Hematopoietic multipotent progenitor cell (in vitro differentiated cells): ENCODE measurements around the gene UNC80. TPM values are rescaled to one million over a fixed set of nuclear protein-coding genes. Genes with fewer than 3 reads are reported as not detected.

ENCODE experiments used
- DNase-seq, 3 donors: peaks; one replicate each; pipeline ENCODE4 v3.0.0-alpha.2; 2011 to 2015; ENCODE audit warnings: low read depth in 2 of 3, low spot score in 2 of 3
- total RNA-seq: library from RNA; depleted of rRNA; stranded (reverse); fragments of >200 nt; gene quantifications from one replicate; pipeline ENCODE4 v1.2.3, GENCODE V29; 2012

UNC80 gene
- total RNA-seq, 1 donor = under 0.01 TPM

DNA sequence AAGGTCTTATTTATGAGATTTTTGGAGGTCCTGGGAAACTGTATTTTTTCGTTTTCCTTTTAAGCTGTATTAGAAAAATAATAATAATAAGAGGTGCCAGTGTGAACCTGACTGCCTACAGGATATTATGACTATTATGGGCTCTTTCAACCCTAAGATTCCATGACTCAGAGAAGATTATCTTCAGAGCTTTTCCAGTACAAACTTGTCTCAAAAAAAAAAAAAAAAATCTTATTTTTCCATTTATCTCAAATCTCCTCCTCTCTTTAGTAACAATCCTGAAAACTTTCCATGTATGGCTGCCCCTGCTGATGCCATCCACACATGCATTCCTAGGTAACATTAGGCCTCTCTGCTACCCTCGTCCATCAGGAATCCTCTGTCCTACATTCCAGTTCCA lies 194.1 kb downstream of the UNC80 start:
- DNase-seq = no peak

DNA sequence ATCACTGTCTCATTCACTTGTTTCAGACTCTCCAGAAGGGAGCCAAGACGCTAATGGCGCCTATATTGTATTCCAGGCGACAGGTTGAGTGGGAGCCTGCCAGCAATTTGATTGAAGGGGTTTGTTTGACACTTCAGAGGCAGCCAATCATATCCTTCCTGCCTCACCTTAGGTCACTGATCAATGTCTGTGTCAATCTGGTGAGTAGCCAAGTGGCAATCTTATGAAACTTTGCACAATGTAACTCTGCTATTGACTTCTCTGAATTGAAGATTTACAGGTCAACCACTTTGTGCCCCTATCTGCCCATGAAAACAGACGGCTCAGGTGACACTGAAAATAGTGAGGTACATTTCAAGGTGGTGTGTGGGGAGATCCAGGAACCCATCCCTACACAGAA lies 198.1 kb downstream of the UNC80 start:
- DNase-seq = no peak

DNA sequence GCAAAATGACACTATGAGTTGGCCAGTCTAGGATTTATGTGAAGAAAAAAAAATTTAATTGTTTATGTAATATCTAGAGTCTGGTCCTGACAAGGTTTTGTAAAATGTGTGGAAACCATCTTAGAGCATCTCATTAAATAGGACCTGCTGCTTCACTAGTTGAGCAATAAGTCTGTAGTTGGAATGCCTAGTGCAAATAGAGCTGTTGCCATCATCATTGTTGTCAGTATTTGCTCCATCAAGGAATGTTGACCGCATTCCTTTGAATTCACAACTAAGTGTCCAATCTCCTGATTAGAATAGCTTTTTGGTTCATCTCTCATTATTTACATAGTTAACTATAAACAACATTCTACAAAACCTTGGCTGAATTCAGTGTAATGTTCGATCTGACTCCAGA lies 198.6 kb downstream of the UNC80 start:
- DNase-seq = no peak

DNA sequence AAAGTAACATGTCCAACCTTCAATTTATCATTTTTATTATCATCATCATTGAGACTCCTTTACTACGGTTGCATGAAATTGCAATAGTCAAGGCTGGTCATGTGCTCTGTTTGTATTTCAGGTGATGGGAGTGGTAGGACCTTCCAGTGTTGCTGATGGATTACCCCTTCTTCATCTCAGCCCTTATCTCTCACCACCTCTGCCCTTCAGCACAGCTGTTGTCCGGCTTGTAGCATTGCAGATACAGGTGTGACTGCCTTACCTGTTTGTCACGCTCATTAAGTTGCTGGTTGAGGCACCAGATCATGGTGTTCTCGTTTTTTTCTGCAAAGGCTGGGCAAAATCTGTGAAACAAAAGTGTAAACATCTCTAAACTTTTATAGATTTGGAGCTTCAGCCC lies 199.1 kb downstream of the UNC80 start:
- no peak for DNase-seq

DNA sequence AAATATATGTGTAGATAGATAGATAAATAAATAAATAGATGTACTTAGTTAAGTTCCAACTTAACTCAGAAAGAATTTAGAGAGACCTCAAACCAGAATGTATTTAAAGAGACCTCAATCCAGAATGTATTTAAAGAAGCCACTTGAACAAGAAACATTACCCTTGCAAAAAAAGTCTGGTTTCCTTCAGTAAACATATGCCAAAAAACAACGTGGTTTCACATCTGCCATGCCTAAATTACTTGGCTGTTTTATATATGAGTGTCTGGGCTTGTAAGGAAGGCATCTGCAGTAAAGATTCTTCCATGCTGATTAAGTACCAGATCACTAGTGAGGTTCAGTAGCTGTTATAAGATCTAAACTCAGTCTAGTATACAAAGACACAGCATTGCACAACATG lies 201.7 kb downstream of the UNC80 start:
- DNase-seq = no peak

DNA sequence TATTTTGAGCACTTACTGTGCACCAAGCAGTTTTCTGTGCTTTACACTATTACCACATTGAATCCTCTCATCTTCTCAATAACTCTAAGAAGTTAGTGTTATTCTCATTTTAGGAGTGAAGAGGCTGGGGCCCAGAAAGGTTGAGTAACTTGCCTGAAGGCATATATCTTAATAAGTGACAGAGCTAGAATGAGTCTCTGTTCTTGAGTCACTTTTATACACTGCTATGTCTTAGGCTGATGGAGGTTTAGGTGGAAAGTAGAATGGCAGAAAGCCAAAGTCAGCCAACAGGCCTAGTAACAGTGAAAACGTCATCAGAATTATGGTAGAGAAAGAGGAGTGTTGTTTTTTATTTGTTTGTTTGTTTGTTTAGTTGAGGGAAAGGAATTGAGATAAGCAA lies 202.9 kb downstream of the UNC80 start:
- no peak for DNase-seq

DNA sequence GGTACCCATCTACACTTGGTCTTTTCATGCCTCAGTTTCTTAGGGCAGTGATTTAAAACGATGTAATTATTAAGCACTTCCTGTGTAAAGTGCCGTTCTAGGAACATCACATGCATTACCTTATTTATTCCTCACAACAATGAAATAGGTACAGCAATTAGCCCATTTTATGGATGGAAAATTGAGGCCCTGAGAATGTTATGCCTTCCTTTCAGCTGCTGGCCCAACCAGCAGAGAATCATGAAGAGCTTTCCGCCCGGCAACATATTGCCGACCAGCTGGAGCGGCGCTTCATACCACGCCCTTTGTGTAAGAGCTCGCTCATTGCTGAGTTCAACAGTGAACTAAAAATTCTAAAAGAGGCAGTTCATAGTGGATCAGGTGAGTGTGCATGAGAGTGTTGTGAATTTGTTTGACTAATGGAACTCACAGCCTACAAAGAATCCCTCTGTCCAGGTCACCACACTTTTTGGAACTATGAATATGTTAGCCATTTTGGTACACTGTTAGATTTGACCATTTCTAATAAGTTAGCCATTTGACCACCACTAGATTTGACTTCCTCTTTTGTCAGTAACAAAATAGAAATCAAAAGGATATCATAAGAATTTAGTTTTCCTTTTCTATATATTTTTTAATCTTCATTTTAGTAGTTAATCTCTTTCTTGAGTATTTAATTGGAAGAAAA lies 205.2 kb downstream of the UNC80 start:
- DNase-seq = no peak

DNA sequence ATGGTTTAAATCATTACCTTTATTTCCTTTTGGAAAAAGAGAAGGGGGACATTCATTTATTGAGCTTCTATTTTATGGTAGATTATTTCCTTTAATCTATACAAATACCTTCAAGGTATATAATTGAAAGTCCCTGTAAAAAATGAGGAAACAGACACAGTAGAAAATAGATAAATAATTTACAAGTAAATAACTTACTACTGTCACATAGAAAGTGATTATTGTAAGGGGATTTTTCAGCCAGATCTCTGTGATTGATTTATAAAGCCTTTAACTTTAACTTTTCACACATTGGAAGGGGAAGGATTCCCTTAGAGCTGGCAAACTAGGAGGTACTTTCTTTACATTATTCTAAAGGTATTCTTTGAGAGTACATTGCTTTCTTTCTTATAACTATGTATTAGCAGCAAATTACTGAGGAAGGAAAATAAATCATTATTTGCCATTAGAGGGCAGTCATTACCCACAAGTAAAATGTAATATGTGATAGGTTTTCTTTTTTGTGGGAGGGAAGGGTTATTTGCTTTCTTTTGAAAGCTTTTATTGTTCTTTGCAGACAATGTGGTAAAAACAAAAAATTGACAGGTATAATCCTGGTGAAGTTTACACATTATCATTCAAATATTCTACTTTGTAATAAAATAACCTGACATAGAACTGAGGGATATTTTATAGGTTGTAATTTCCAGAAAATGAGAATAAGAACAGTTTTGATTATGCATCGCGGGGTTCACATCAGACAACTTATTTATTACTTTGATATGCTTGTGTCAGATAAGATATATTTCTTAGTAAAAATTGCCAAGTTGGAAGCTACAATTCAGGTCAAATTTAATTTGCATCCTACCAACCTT lies 206.0 kb downstream of the UNC80 start:
- peak; percentile 16 to 75 (median 36) for DNase-seq

DNA sequence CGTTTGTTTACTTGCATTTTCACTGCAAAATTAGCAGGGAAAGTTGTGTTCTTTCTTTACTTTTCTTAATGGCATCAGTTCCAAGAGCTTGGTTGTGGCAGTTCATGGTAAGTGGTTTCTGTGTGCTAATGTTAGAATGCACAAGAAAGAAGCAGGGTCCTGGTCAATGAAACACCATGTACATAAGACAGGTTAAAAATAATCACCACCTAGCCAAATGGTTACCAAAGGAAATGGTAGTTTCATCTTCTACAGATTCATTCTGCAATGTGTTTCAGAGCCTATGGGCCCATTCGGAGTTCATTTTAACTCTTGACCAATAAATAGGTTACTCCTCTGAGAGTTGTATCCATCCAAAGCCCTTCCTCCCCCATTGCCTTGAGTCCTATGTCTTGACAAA lies 212.7 kb downstream of the UNC80 start:
- no peak for DNase-seq

DNA sequence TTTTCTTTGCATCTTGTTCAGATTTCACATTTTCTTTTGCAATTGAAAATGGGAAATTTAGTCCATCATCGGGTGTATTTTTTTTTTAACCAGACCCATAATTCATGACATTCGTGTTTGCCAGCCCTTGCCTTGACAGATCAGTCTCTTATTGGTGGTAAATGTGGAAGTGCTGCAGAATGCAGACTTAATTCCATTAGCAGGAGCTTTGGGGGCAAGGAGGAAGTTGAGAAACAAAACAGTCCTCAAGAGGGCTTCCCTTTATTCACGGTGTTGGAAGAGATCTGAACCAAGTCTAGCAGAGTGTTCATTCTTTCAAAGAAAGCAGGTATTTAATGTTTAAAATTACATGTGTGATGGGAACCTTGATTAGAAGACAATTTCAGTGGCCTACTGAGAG lies 214.2 kb downstream of the UNC80 start:
- peak in 1 of 3 donors; percentile 76 for DNase-seq

DNA sequence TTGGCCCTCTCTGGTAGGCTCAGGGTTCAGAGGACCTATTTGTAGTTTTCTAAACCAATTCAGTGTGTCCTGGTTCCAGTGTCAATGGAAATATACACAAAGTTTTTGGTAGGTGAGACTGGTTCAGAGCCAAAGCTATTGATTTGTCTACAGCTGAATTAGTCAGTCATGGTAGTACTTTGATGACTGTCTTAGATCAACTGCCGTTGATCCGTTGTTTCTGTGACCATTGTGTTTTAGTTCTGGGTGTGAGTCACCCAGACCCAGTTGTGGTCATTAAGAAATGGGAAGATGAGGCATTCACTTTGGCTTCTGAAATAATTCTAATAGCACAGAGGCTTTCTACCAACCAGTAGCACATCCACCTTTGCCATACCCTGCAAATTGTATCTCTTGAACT lies 214.8 kb downstream of the UNC80 start:
- no peak for DNase-seq

DNA sequence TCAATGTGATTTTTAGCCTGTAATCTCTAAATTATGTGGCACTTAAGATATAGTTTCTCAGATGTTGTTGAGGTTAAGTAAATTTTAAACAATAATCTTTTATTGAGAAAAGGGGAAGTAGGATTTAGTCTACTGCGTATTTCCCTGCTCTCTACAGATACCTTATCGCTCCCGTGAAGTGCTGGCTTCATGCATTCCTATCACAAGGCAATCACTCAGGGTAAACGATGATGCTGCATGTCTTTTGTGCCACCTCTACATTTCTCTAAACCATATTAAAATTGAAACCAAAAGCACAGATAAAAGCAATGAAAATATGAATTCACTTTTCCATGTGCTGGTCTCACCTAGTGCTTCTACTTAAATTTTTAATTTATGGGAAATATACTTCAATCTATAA lies 216.4 kb downstream of the UNC80 start:
- DNase-seq = peak in 2 of 3 donors; percentile 57 to 76

DNA sequence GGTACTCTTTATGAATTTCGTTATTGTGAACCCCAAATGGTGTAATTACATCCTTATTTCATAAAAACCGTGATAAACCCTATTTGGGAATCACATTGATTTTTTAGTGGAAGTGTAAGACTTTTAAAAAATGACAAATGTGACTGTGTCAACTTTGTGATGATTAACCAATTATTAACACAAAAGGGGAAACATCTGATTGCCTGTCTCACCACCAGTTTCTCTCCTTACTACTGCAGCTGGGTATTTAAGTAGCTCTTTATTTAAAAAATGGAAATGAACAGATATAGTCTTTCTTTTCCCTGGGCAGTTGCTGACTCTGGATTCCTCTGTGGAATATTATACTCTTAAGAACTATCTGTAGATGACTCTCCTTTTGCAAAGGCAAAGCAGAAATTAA lies 219.2 kb downstream of the UNC80 start:
- no peak for DNase-seq

DNA sequence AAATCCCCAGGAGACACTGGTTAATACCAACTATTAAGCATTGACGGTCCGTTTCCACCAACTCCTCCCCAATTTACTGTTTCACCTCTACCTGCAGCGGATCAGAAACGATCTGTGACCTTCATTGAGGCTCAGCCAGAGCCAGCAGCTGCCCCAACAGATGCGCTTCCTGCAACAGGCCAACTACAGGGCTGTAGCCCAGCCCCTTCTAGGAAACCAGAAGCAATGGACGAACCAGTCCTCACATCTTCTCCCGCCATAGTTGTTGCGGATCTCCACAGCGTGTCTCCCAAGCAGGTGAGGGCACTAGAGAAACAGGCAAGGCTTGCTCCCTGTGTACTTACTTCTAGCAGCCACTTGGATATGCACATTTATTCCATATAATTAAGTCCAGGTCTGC lies 222.3 kb downstream of the UNC80 start:
- no peak for DNase-seq

DNA sequence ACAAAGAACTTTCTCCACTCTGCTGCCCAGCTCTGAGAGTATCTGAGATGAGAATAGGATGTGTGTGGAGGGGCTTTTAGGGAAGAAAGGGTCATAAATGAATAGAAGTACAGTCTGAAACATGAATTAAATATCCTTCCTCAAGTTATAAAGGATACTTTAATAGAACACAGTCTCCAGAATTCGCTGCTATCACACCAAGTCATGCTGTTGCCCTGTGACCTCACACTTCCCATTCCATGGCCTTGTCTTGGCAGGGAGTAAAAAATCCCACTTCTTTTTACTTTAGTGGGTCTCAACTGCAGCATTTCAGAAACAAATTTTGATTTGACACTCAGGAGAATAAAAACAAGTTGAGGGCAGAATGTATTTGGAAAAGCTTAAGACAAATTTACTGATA lies 227.0 kb downstream of the UNC80 start:
- DNase-seq = no peak

DNA sequence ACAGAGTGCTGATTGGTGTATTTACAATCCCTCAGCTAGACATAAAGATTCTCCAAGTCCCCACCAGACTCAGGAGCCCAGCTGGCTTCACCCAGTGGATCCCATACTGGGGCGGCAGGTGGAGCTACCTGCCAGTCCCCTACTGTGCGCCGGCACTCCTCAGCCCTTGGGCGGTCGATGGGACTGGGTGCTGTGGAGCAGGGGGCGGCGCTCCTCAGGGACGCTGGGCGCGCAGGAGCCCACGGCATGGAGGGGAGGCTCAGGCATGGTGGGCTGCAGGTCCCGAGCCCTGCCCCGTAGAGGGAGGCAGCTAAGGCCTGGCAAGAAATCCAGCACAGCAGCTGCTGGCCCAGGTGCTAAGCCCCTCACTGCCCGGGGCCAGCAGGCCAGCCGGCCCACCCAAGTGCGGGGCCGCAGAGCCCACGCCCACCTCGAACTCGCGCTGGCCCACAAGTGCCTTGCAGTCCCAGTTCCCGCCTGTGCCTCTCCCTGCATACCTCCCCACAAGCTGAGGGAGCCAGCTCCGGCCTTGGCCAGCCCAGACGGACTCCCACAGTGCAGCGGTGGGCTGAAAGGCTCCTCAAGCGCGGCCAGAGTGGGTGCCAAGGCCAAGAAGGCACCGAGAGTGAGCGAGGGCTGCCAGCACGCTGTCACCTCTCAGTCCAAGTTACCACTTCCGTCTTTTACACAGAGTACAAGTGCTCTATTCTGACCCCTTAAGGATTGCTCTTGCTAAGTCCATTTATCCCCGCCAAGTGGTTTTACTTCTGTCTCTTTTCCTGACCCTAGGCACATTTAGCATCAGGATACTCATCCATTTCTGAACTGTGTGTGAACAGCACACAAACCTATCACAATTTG lies 229.1 kb downstream of the UNC80 start:
- no peak for DNase-seq

DNA sequence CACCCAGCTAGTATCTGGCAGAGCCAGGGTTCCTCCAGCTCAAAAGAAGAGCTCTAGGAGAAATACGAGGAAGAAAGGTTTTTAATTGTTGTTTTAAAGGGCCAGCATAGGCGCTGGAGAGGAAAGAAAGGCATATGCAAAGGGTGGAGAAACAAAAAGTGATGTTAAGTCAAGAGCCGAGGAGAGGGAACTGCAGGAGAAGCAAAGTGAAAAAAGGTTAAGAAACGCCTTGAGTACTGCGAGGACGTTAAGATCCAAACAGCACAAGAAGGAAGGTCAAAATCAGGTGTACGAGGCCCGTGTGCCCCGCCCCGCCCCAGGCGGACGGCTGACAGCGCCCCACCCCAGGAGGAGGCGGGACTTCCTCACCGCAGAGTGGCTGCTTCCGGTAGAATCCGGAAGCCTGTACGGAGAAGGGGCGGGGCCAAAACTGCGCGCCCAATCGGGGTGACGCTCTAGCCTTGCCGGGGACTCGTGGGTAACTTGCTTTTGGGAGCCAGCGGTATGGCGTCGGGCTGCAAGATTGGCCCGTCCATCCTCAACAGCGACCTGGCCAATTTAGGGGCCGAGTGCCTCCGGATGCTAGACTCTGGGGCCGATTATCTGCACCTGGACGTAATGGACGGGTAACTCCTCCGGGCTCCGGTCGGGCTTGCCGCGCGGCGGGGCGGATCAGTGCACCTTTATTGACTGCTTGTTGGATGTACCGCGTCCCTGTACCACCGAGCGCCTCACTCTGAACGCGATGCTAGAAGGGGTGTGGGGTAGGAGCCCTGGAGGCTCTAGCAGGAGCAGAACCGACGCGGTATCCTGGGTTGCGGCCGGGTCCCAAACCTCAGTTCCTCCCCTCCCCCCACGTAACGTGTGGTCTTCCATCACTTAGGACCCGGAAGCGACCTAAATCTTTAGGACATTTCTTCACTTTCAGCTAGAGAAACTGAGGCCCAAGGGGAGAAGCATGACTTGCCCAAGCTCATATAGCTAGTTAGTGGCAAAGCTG lies 230.8 kb downstream of the UNC80 start, which contains the start of gene RPE:
Gene RPE, plus strand, starts transcription at position 481 of the 1,000 bp plus-strand sequence. Its CDS starts 24 bp downstream, at position 505.
- peak; percentile 94 to 98 (median 96) for DNase-seq

DNA sequence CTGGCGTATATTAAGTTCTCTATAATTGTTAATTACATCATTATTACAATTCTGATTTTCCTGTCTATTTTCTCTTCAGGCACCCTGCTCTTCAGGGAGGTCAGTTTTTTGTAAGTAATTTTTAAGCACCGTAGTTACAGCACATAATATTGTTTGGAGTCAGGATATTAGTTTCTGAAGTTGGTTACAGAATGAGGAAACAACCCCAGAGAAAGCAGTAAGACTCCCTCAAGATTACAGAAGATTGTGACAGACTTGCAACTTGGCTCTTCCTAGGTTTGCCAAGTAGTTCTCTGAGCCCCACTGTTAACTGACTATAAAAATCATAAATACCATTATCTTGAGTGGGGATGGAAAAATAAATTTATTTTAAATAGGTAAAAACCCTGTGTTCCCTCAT lies 231.7 kb downstream of the UNC80 start:
- DNase-seq = peak in 1 of 3 donors; percentile 24

DNA sequence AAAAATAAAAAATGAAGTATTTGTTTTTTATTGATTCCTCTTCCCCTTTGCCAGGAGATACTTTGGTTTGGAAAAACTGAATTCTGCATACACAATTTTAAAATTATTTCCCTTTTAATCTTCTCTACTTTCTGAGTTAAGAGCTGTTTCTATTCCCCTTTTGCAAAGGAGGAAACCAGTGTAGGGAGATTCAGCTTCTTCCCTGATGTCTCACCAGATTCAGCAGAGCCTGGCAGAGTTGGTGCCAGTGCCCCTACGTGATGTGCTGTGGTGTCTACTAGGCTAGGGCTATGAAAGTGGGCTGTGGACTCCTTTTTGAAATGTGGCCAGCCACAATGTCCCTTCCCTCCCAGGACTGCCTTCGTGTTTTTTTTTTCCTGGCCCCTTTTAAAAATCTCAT lies 233.2 kb downstream of the UNC80 start:
- DNase-seq = no peak

DNA sequence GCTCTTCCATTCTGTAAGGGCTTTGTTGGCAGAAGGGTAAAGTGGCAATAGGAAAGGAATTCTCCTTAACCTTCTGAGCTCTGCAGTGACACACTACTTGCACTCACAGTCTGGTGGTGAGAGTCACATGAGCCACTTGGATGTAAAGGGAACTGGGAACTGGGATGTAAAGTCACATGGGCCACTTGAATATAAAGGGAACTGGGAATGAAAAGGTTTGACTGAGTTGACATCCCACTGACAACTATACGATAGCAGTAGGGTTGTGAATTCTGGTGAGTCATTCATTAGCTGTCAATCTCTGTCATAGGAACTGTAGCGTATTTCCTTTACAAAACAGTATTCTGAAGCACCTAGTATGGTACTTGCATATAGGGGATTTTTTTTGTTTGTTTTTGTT lies 236.3 kb downstream of the UNC80 start:
- DNase-seq = no peak
